Measurements from ENCODE around the gene HOXD13.

The HOXD13 gene

GRCh38 chr2:176105078-176105729 is 12.7 kb downstream of the HOXD13 start:
- no peak for DNase-seq (ENCODE audit: low read depth in 1 of 2, low spot score in 1 of 2)

GRCh38 chr2:176105730-176106580 is 13.4 kb downstream of the HOXD13 start:
- DNase-seq (ENCODE audit: low read depth in 1 of 2, low spot score in 1 of 2), result no peak

DNA sequence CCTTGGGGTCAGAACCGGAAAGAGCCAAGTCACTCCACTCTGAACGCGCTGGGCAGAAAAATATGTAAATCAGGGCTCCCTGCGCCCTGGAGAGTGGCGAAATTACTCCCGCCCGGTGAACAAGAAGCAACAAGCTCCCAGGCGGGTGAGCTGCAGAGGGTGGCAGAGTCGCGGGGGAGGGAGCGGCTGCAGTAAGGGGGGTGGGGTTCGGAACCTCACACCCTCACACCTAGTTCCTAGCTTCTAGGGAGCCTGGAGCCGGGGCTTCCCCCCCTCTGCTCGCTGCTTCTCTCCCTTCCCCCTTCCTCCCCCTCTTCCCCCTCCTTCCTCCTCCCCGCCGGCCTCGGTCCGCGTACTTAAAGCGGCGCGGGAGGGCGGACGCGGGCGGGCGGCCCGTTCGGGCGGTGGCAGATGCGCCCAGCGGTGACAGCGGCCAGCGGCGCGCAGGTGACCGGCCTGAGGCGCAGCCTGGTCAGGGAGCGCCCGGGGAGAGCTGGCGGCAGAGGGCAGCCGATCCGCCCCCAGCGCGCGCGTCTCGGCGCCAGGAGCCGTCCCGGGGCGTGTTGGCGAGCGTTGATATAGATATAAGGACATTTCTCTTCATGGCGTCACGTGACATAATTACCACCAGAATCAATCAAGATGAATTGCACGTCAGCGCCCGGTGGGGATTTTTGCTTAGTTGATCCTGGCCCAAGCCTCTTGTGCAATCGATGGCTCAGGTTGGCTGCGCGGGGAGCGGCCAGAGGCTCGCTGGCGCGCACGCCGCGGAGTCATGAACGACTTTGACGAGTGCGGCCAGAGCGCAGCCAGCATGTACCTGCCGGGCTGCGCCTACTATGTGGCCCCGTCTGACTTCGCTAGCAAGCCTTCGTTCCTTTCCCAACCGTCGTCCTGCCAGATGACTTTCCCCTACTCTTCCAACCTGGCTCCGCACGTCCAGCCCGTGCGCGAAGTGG is 14.3 kb downstream of the HOXD13 start, which contains the start of gene HOXD11:
Gene HOXD11 (plus strand): TSS at position 700 of the 959 bp plus-strand sequence. CDS start 76 bp downstream, at position 776.
- no peak for DNase-seq (ENCODE audit: low read depth in 1 of 2, low spot score in 1 of 2)

- DNase-seq (ENCODE audit: low read depth in 1 of 2, low spot score in 1 of 2), result no peak
Measured at GRCh38 chr2:176107731-176108181, 15.2 kb downstream of the HOXD13 start.

GRCh38 chr2:176109192-176109901 is 16.8 kb downstream of the HOXD13 start:
- DNase-seq (ENCODE audit: low read depth in 1 of 2, low spot score in 1 of 2), result no peak

DNA sequence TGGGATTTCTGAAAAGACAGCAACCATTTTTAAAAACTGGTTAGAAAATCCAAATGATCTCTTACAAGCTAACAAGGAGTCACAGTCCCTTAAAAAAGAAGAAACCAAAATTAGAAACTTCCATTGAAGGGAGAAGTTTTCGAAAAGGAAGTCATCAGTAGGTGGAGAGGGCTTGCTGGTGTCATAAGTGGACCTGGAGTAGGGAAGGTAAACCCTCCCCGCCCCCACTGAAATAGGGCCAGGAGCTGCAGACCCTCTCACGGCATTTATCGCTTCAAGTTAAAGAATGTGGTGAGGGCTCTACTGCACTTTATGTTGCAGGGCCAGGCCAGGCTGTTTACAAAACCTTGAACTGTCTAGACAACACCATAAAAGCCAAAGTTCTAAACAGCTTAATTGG is 17.4 kb downstream of the HOXD13 start:
- DNase-seq (ENCODE audit: low read depth in 1 of 2, low spot score in 1 of 2), result no peak

- DNase-seq (ENCODE audit: low read depth in 1 of 2, low spot score in 1 of 2), result no peak
Measured at GRCh38 chr2:176110415-176111308, 18.1 kb downstream of the HOXD13 start.

DNA sequence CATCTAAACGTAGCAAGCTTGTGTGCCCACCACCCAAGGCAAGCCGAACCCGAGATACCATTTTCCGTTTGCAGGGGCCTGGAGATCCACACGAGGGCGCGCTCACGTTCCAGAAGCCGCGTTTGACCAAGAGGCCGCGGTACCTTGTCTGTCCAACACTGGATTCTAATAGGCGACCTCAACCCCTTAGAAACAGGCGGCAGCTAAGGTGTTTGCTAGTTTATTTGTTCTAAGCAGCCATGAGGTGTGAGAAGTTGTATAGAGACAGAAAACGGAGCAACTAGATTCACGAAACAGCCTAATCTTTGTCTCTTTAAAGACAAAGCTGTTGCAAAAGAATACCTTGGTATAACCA is 18.8 kb downstream of the HOXD13 start:
- DNase-seq (ENCODE audit: low read depth in 1 of 2, low spot score in 1 of 2), result no peak

DNA sequence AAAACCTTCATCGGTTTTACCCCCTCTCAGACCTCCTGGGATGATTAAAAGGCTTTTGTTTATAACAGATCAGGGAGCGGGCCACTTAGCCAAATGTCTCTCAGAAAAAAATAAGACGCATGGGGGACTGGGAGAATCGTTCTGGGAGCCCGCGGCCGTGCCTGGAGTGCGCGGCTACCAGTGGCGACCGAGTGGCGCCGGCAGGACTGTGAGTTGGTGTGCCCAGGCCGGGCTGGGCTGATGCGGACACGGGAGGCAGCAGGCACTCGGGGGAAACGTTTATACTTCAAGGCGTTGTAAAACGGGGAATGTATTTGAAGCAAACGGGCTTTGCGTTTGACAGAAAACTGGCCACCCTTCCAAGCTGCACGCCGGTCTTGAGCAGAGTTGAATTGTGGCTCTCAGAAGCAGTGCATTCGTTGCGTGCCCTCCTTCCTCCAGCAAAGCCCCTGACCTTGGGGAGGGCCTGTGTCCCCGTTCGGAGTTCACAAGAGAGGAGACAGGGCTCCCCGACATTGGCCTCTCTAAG is 19.4 kb downstream of the HOXD13 start:
- no peak for DNase-seq (ENCODE audit: low read depth in 1 of 2, low spot score in 1 of 2)

GRCh38 chr2:176112375-176113302 is 20.1 kb downstream of the HOXD13 start:
- no peak for DNase-seq (ENCODE audit: low read depth in 1 of 2, low spot score in 1 of 2)

DNA sequence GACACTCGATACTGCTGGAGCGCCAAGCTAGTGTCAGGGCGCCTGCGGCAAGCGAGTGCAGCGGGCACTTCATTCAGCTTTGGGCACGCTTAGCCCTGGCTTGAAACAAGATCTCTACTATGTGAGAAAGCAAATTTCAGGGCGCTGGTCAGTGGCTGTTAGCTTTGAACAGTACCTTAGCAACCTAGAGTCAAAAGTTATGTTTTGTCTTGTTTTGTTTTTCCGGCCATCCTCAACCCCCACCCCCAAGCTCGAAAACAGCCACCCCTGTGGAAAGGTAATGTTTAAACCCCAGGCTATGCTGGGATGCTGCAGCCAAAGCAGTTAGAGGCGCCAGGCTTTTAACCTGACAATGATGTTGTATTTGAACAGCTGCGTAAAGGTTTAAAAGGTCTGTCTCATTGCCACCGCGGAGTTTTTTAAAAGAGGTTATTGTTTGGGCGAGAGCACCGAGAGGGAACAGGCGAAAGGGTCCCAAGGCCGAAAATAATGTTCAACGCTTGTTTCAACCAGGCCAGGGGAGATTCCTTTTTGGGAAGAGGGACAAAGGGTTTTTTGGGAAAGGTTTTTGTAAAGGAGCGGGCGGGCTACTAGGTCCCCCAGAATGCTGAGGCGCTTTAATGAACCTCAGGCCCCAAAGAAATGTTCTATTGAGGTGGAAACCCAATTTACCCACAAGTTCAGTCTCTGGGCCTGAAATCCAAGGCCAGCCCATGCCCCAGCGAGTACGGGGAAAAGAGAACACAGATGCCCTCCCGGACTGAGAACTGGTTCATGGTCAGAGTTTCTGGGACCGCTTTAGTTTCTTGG is 21.8 kb downstream of the HOXD13 start:
- DNase-seq (ENCODE audit: low read depth in 1 of 2, low spot score in 1 of 2), result no peak

- DNase-seq (ENCODE audit: low read depth in 1 of 2, low spot score in 1 of 2), result no peak
Measured at GRCh38 chr2:176114930-176115625, 22.6 kb downstream of the HOXD13 start.

DNA sequence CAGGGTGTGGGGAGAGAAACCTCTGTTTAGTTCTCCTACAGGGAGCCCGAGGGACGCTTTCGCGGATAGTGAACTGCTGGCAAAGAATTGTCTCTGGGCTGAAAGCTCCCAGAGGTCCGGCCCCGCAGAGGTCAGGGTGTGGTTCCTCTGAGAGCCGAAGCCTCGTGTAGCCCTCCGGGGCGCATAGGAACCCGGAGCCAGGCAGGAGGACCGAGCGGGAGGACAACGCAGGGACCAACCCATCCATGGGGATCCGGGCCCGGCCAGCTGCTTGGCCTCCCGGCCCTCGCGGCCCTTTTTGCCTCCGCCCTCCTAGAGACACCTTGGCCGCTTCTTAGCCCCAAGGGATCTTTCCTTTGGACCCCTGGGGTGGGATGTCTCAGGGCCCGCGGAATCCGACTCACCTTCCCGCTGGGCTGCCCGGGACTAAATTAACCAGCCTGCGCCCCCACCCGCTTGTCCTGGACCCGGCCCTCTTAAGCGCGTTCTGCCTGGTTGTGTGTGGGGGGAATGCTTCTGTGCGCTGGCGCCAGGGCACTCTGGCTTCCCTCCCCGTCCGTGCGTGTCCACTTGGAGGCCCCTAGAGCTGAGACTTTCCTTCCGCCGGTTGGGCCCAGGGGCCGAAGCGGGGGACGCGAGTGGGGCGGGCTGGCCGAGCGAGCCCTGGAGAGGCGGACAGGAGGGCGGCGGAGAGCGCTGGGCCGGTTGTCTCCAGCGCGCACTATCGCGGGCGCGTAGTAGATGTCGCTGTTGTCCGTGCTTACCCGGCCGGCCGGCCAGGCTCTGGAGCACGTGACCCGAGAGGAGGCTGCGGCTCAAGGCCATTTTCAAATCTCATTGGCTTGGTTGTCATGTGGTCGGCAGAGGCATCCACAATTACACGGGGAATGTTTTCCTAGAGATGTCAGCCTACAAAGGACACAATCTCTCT is 23.6 kb downstream of the HOXD13 start, which contains the start of gene HOXD10:
Gene HOXD10 (plus strand): TSS at position 896 of the 931 bp plus-strand sequence. CDS start 56 bp downstream, outside the sequence.
- DNase-seq (ENCODE audit: low read depth in 1 of 2, low spot score in 1 of 2), result no peak

GRCh38 chr2:176117162-176117822 is 24.8 kb downstream of the HOXD13 start:
- DNase-seq (ENCODE audit: low read depth in 1 of 2, low spot score in 1 of 2), result no peak

GRCh38 chr2:176117823-176118371 is 25.4 kb downstream of the HOXD13 start:
- no peak for DNase-seq (ENCODE audit: low read depth in 1 of 2, low spot score in 1 of 2)
